Stimulated activated naive CD8-positive, alpha-beta T cell treated with anti-CD3 and anti-CD28 coated beads, Interleukin-15, Interleukin-2, amounts not matched to agents 100 ng/mL and 50 ng/mL, for 24 hours (primary cell): ENCODE measurements around the gene KIF7.

Experiments used
- H3K27ac Mint-ChIP-seq: one replicate; pipeline ENCODE4 v1.8.0; 2021; ENCODE audit warnings: mild to moderate bottlenecking, mixed read lengths
- H3K27me3 Mint-ChIP-seq: one replicate; pipeline ENCODE4 v1.8.0; 2021; ENCODE audit warnings: mixed read lengths
- H3K36me3 Mint-ChIP-seq: one replicate; pipeline ENCODE4 v1.8.0; 2021; ENCODE audit warnings: low read depth, mixed read lengths
- H3K4me1 Mint-ChIP-seq: one replicate; pipeline ENCODE4 v1.8.0; 2021; ENCODE audit warnings: low read depth, mixed read lengths
- H3K4me3 Mint-ChIP-seq: one replicate; pipeline ENCODE4 v1.8.0; 2021; ENCODE audit warnings: mild to moderate bottlenecking, mixed read lengths
- H3K9me3 Mint-ChIP-seq: one replicate; pipeline ENCODE4 v1.8.0; 2021; ENCODE audit warnings: mixed read lengths

KIF7 gene

GRCh38 chr15:89674526-89674925 lies 19.3 kb upstream of the KIF7 start:
- H3K4me3 Mint-ChIP-seq = no peak overlapping the region
- no peaks in the 10 kb centered on the region for H3K4me1 Mint-ChIP-seq
- peaks cover 4% of the 10 kb centered on the region for H3K27me3 Mint-ChIP-seq
- H3K9me3 Mint-ChIP-seq = no peaks in the 10 kb centered on the region
- H3K27ac Mint-ChIP-seq = no peak overlapping the region
- H3K36me3 Mint-ChIP-seq = no peaks in the 10 kb centered on the region

GRCh38 chr15:89673165-89673512 lies 17.9 kb upstream of the KIF7 start:
- Mint-ChIP-seq H3K36me3 (no peaks in the 10 kb centered on the region), H3K4me3 (no peak overlapping the region), H3K9me3 (no peaks in the 10 kb centered on the region), H3K27me3 (peaks cover 2% of the 10 kb centered on the region), H3K27ac (no peak overlapping the region), H3K4me1 (no peaks in the 10 kb centered on the region)

- H3K4me3 Mint-ChIP-seq = no peak overlapping the region
- H3K9me3 Mint-ChIP-seq = no peaks in the 10 kb centered on the region
- no peaks in the 10 kb centered on the region for H3K4me1 Mint-ChIP-seq
- H3K27me3 Mint-ChIP-seq = peaks cover 6% of the 10 kb centered on the region
- H3K27ac Mint-ChIP-seq = no peak overlapping the region
- H3K36me3 Mint-ChIP-seq = no peaks in the 10 kb centered on the region
Observed at GRCh38 chr15:89672221-89673164, 17.2 kb upstream of the KIF7 start.

- no peaks in the 10 kb centered on the region for H3K36me3 Mint-ChIP-seq
- H3K27me3 Mint-ChIP-seq = peaks cover 8% of the 10 kb centered on the region
- H3K4me1 Mint-ChIP-seq = no peaks in the 10 kb centered on the region
- no peak overlapping the region for H3K4me3 Mint-ChIP-seq
- no peak overlapping the region for H3K27ac Mint-ChIP-seq
- H3K9me3 Mint-ChIP-seq = no peaks in the 10 kb centered on the region
Observed at GRCh38 chr15:89671687-89672086, 16.4 kb upstream of the KIF7 start.

GRCh38 chr15:89670971-89671560 lies 15.8 kb upstream of the KIF7 start:
- no peak overlapping the region for H3K27ac Mint-ChIP-seq
- H3K27me3 Mint-ChIP-seq = peaks cover 8% of the 10 kb centered on the region
- no peaks in the 10 kb centered on the region for H3K36me3 Mint-ChIP-seq
- no peaks in the 10 kb centered on the region for H3K9me3 Mint-ChIP-seq
- no peaks in the 10 kb centered on the region for H3K4me1 Mint-ChIP-seq
- no peak overlapping the region for H3K4me3 Mint-ChIP-seq

- Mint-ChIP-seq H3K4me3 (no peak overlapping the region), H3K36me3 (no peaks in the 10 kb centered on the region), H3K9me3 (no peaks in the 10 kb centered on the region), H3K4me1 (peaks cover 2% of the 10 kb centered on the region), H3K27ac (no peak overlapping the region), H3K27me3 (peaks cover 10% of the 10 kb centered on the region)
Observed at GRCh38 chr15:89669941-89670340, 14.7 kb upstream of the KIF7 start.

- H3K36me3 Mint-ChIP-seq = no peaks in the 10 kb centered on the region
- no peak overlapping the region for H3K27ac Mint-ChIP-seq
- peaks cover 16% of the 10 kb centered on the region for H3K27me3 Mint-ChIP-seq
- H3K4me3 Mint-ChIP-seq = no peak overlapping the region
- H3K9me3 Mint-ChIP-seq = no peaks in the 10 kb centered on the region
- H3K4me1 Mint-ChIP-seq = peaks cover 4% of the 10 kb centered on the region
Observed at GRCh38 chr15:89669309-89669865, 14.1 kb upstream of the KIF7 start.

GRCh38 chr15:89668171-89668570 lies 12.9 kb upstream of the KIF7 start:
- peaks cover 4% of the 10 kb centered on the region for H3K4me1 Mint-ChIP-seq
- peaks cover 22% of the 10 kb centered on the region for H3K27me3 Mint-ChIP-seq
- H3K4me3 Mint-ChIP-seq = no peak overlapping the region
- H3K36me3 Mint-ChIP-seq = no peaks in the 10 kb centered on the region
- H3K9me3 Mint-ChIP-seq = no peaks in the 10 kb centered on the region
- H3K27ac Mint-ChIP-seq = no peak overlapping the region

GRCh38 chr15:89667706-89667960 lies 12.4 kb upstream of the KIF7 start:
- H3K36me3 Mint-ChIP-seq = no peaks in the 10 kb centered on the region
- H3K27me3 Mint-ChIP-seq = peaks cover 25% of the 10 kb centered on the region
- H3K4me1 Mint-ChIP-seq = peaks cover 4% of the 10 kb centered on the region
- no peaks in the 10 kb centered on the region for H3K9me3 Mint-ChIP-seq
- no peak overlapping the region for H3K27ac Mint-ChIP-seq
- H3K4me3 Mint-ChIP-seq = no peak overlapping the region

GRCh38 chr15:89666858-89667705 lies 11.8 kb upstream of the KIF7 start:
- Mint-ChIP-seq H3K27me3 (peaks cover 30% of the 10 kb centered on the region), H3K27ac (no peak overlapping the region), H3K4me1 (peaks cover 4% of the 10 kb centered on the region), H3K4me3 (no peak overlapping the region), H3K36me3 (no peaks in the 10 kb centered on the region), H3K9me3 (no peaks in the 10 kb centered on the region)

GRCh38 chr15:89666184-89666857 lies 11.1 kb upstream of the KIF7 start:
- Mint-ChIP-seq H3K4me1 (peaks cover 4% of the 10 kb centered on the region), H3K9me3 (no peaks in the 10 kb centered on the region), H3K27ac (no peak overlapping the region), H3K4me3 (no peak overlapping the region), H3K36me3 (no peaks in the 10 kb centered on the region), H3K27me3 (peaks cover 32% of the 10 kb centered on the region)

GRCh38 chr15:89665449-89666181 lies 10.3 kb upstream of the KIF7 start:
- Mint-ChIP-seq H3K9me3 (no peaks in the 10 kb centered on the region), H3K27ac (no peak overlapping the region), H3K4me3 (no peak overlapping the region), H3K36me3 (no peaks in the 10 kb centered on the region), H3K4me1 (peaks cover 4% of the 10 kb centered on the region), H3K27me3 (peaks cover 37% of the 10 kb centered on the region)

- peak overlapping the region; percentile 53 for H3K4me3 Mint-ChIP-seq
- H3K27ac Mint-ChIP-seq = no peak overlapping the region
- H3K27me3 Mint-ChIP-seq = peaks cover 44% of the 10 kb centered on the region
- no peaks in the 10 kb centered on the region for H3K36me3 Mint-ChIP-seq
- H3K9me3 Mint-ChIP-seq = no peaks in the 10 kb centered on the region
- peaks cover 4% of the 10 kb centered on the region for H3K4me1 Mint-ChIP-seq
Observed at GRCh38 chr15:89664441-89665350, 9.4 kb upstream of the KIF7 start.
